K562 (cell line): ENCODE results near the gene TAL1. TPM values are rescaled to one million over a fixed set of nuclear protein-coding genes. Genes with fewer than 3 reads are reported as not detected.
A peak's percentile ranks its signal among the peaks of the same experiment; 100 is the strongest.

Experiments
- EGR1 ChIP-seq: fragments of 450-650 bp; conservative IDR thresholded peaks from 2 replicates; pipeline ENCODE4 v1.6.1; 2017; ENCODE audit warnings: mild to moderate bottlenecking
- EZH2 ChIP-seq: IDR thresholded peaks from 2 replicates; pipeline ENCODE4 v1.6.1; 2012; ENCODE audit warnings: low read depth, mild to moderate bottlenecking, inconsistent platforms, low read length, borderline replicate concordance
- FOXA3 ChIP-seq, 2 experiments: fragments of 450-650 bp in 1 of 2; sonication (generic) in 1 of 2; formaldehyde crosslinking; IDR thresholded peaks in 1 of 2; conservative IDR thresholded peaks in 1 of 2; 2 replicates each; pipeline versions ENCODE4 v1.4.0 to v1.8.0; 2020 to 2022; ENCODE audit warnings: mild to moderate bottlenecking in 2 of 2, missing genetic modification reagents in 1 of 2
- HNRNPK ChIP-seq: fragments of 200-400 bp; formaldehyde crosslinking; IDR thresholded peaks from one replicate; pipeline ENCODE4 v1.6.1; 2018; ENCODE audit warnings: mild to moderate bottlenecking, low read depth, low read length; ENCODE audit not compliant: poor library complexity, severe bottlenecking
- MTA1 ChIP-seq: fragments of 450-650 bp; IDR thresholded peaks from 2 replicates; pipeline ENCODE4 v1.6.1; 2017; ENCODE audit warnings: borderline replicate concordance
- NELFE ChIP-seq: IDR thresholded peaks from 2 replicates; pipeline ENCODE4 v1.6.1; 2011; ENCODE audit warnings: mild to moderate bottlenecking; ENCODE audit not compliant: insufficient read depth, insufficient read length
- NFE2 ChIP-seq: IDR thresholded peaks from 2 replicates; pipeline ENCODE4 v1.6.1; 2014; ENCODE audit warnings: antibody characterized with exemption, low read depth
- PHF8 ChIP-seq: fragments of 200-600 bp; sonication (generic); IDR thresholded peaks from 2 replicates; pipeline ENCODE4 v1.6.1; 2012; ENCODE audit warnings: mixed run types, mild to moderate bottlenecking, inconsistent platforms, low read length, moderate library complexity, borderline replicate concordance
- TBL1XR1 ChIP-seq, 2 experiments: IDR thresholded peaks; 2 replicates each; pipeline ENCODE4 v1.6.1; 2012; ENCODE audit warnings: improper control_type of control experiment in 2 of 2, low read length in 2 of 2, mild to moderate bottlenecking in 1 of 2
- ZNF316 ChIP-seq: fragments of 450-650 bp; IDR thresholded peaks from 2 replicates; pipeline ENCODE4 v1.6.1; 2016
- ZNF583 ChIP-seq: fragments of 250-450 bp; sonication (Bioruptor Pico); IDR thresholded peaks from 2 replicates; pipeline ENCODE4 v1.4.0; 2020
- polyA plus RNA-seq, 8 experiments: library from polyadenylated mRNA; depleted of rRNA in 4 of 8; stranded (reverse) in 5 of 8; unstranded in 3 of 8; fragments of >200 nt; fragmentation: Nextera tagmentation in 2 of 8; fragmentation: Illumina TruSeq in 1 of 8; extraction: Ambion mirVana in 2 of 8; extraction: Trizol in 1 of 8; gene quantifications; 2 replicates each; pipeline versions ENCODE4 v1.2.1 to v1.2.3, GENCODE V29; 2011 to 2014; ENCODE audit warnings: inconsistent platforms in 1 of 8, missing spikeins in 1 of 8
- total RNA-seq, 7 experiments: library from RNA; depleted of rRNA in 6 of 7; stranded (reverse); fragments of >200 nt in 6 of 7; fragmentation: Illumina TruSeq in 2 of 7; extraction: Trizol in 2 of 7; gene quantifications; 2 replicates each; pipeline versions ENCODE4 v1.2.1 to v1.2.3, GENCODE V29; 2011 to 2021; ENCODE audit warnings: low replicate concordance in 1 of 7
- TF ChIP-seq, protein P1 (sequence below), 2 experiments: fragments of 200-800 bp in 1 of 2; sonication (Bioruptor generic) in 1 of 2; sonication (generic) in 1 of 2; formaldehyde crosslinking in 1 of 2; IDR thresholded peaks in 1 of 2; conservative IDR thresholded peaks in 1 of 2; 2 replicates each; pipeline versions ENCODE4 v1.5.0 to v1.6.1; 2016 to 2020; ENCODE audit warnings: missing compliant biosample characterization in 1 of 2, missing genetic modification characterization in 1 of 2, missing genetic modification reagents in 1 of 2
- TF ChIP-seq, protein P2 (sequence below): fragments of 450-650 bp; IDR thresholded peaks from 2 replicates; pipeline ENCODE4 v1.6.1; 2016; ENCODE audit warnings: low read depth
- TF ChIP-seq, protein P3 (sequence below): fragments of 250-450 bp; sonication (Bioruptor Pico); IDR thresholded peaks from 2 replicates; pipeline ENCODE4 v1.8.0; 2021; ENCODE audit warnings: moderate library complexity, mild to moderate bottlenecking, inconsistent platforms

The TAL1 gene
- total and polyA plus RNA-seq, 9 of the 15 experiments (the other 6 are each of a cell fraction or from before 2014, with no cell fraction given), result 18.5 to 106 (median 59.7) TPM

DNA sequence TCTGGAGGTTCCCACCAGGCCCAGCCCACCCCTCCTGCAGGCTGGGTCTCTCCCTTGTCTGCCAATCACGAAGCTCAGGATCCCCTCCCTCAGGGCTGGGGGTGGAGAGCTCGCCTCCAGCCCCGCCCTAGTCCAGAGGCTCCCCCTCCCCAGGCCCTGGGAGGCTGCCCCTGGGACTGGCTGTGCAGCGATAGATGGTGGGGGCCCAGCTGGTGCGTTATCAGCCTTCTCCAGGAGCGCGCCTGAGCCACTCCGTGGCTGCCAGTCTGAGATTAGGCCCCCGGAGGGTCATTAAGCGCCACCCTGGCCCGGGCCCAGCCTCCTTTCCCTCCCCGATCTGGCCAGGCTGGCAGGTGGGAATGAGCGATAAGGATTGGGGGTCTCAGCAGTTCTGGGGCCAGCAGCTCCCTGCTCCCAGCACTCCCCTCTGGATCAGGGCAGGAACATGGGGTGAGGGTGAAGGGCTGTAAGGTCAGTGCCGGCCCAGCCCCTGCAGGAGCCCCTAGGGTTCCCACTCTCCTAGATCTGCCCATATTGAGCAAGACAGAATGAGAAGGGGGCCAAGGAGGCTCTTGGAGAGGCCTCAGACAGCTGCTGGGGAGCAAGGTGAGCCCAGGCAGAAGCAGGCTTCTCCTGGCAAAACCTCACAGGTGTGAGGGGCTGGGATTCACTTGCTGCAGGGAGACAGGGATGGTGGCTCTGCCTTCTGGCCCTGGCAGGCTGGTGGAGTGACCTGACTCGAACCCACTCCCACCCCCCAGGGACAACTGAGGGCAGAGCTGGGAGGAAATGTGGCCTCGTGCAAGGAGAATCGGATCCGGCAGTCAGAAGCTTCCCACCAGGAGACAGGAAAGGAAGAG is 50.7 kb downstream of the TAL1 start (continued):
- TF ChIP-seq, protein P1, sequence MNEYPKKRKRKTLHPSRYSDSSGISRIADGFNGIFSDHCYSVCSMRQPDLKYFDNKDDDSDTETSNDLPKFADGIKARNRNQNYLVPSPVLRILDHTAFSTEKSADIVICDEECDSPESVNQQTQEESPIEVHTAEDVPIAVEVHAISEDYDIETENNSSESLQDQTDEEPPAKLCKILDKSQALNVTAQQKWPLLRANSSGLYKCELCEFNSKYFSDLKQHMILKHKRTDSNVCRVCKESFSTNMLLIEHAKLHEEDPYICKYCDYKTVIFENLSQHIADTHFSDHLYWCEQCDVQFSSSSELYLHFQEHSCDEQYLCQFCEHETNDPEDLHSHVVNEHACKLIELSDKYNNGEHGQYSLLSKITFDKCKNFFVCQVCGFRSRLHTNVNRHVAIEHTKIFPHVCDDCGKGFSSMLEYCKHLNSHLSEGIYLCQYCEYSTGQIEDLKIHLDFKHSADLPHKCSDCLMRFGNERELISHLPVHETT (CRISPR knock-in tag; conservative IDR thresholded peaks at IDR 0.05 in 1 of 2, IDR thresholded peaks at IDR 0.05 in 1 of 2), result peak in 1 of 2 experiments; percentile 98; a peak in 2 of 4 replicates
- TF ChIP-seq FOXA3 (CRISPR knock-in tag; conservative IDR thresholded peaks at IDR 0.05 in 1 of 2, IDR thresholded peaks at IDR 0.05 in 1 of 2) (peak; percentile 65 to 68; a peak in 2 of 4 replicates), PHF8 (peak; percentile 20; the same call in 1 of the 2 replicates), EGR1 (peak; percentile 89), EZH2 (peak; percentile 98; the same call in 1 of the 2 replicates), ZNF316 (peak; percentile 85), MTA1 (peak; percentile 96), NFE2 (peak; percentile 69), ZNF583 (CRISPR knock-in tag) (peak; percentile 98), TBL1XR1 (IDR thresholded peaks at IDR 0.05; ENCODE audit: low read length in 2 of 2) (peak; percentile 99), HNRNPK (no peak), NELFE (no peak)
- TF ChIP-seq, protein P2, sequence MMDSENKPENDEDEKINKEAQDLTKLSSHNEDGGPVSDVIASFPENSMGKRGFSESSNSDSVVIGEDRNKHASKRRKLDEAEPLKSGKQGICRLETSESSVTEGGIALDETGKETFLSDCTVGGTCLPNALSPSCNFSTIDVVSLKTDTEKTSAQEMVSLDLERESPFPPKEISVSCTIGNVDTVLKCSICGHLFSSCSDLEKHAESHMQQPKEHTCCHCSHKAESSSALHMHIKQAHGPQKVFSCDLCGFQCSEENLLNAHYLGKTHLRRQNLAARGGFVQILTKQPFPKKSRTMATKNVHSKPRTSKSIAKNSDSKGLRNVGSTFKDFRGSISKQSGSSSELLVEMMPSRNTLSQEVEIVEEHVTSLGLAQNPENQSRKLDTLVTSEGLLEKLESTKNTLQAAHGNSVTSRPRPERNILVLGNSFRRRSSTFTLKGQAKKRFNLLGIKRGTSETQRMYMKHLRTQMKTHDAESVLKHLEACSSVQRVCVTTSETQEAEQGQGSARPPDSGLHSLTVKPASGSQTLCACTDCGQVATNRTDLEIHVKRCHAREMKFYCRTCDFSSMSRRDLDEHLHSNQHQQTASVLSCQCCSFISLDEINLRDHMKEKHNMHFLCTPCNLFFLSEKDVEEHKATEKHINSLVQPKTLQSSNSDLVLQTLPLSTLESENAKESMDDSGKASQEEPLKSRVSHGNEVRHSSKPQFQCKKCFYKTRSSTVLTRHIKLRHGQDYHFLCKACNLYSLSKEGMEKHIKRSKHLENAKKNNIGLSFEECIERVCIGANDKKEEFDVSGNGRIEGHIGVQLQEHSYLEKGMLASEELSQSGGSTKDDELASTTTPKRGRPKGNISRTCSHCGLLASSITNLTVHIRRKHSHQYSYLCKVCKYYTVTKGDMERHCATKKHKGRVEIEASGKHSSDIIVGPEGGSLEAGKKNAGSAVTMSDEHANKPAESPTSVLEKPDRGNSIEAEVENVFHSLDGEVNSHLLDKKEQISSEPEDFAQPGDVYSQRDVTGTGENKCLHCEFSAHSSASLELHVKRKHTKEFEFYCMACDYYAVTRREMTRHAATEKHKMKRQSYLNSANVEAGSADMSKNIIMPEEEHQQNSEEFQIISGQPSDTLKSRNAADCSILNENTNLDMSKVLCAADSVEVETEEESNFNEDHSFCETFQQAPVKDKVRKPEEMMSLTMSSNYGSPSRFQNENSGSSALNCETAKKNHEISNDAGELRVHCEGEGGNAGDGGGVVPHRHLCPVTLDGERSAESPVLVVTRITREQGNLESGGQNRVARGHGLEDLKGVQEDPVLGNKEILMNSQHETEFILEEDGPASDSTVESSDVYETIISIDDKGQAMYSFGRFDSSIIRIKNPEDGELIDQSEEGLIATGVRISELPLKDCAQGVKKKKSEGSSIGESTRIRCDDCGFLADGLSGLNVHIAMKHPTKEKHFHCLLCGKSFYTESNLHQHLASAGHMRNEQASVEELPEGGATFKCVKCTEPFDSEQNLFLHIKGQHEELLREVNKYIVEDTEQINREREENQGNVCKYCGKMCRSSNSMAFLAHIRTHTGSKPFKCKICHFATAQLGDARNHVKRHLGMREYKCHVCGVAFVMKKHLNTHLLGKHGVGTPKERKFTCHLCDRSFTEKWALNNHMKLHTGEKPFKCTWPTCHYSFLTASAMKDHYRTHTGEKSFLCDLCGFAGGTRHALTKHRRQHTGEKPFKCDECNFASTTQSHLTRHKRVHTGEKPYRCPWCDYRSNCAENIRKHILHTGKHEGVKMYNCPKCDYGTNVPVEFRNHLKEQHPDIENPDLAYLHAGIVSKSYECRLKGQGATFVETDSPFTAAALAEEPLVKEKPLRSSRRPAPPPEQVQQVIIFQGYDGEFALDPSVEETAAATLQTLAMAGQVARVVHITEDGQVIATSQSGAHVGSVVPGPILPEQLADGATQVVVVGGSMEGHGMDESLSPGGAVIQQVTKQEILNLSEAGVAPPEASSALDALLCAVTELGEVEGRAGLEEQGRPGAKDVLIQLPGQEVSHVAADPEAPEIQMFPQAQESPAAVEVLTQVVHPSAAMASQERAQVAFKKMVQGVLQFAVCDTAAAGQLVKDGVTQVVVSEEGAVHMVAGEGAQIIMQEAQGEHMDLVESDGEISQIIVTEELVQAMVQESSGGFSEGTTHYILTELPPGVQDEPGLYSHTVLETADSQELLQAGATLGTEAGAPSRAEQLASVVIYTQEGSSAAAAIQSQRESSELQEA, result no peak
- TF ChIP-seq, protein P3, sequence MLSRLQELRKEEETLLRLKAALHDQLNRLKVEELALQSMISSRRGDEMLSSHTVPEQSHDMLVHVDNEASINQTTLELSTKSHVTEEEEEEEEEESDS, result no peak
